Vagina (tissue), 2 donors: ENCODE measurements around the gene SPATS2.

Experiments
- CTCF ChIP-seq, 3 experiments: fragments of 450-650 bp in 2 of 3; fragments of 200-600 bp in 1 of 3; sonication (generic) in 1 of 3; IDR thresholded peaks; one replicate each; pipeline ENCODE4 v1.5.1; 2017 to 2019; ENCODE audit warnings: antibody characterized with exemption in 3 of 3, mild to moderate bottlenecking in 2 of 3, moderate library complexity in 2 of 3
- POLR2A ChIP-seq, 2 donors: fragments of 450-650 bp; IDR thresholded peaks; one replicate each; pipeline ENCODE4 v1.6.1; 2017; ENCODE audit warnings: antibody characterized with exemption in 2 of 2, mild to moderate bottlenecking in 2 of 2, moderate library complexity in 2 of 2
- POLR2AphosphoS5 ChIP-seq, 2 donors: sonication (generic); formaldehyde crosslinking; IDR thresholded peaks; one replicate each; pipeline ENCODE4 v1.9.0; 2017; ENCODE audit warnings: antibody characterized with exemption in 2 of 2, mild to moderate bottlenecking in 2 of 2, low read depth in 1 of 2; ENCODE audit not compliant: insufficient read depth in 1 of 2

DNA sequence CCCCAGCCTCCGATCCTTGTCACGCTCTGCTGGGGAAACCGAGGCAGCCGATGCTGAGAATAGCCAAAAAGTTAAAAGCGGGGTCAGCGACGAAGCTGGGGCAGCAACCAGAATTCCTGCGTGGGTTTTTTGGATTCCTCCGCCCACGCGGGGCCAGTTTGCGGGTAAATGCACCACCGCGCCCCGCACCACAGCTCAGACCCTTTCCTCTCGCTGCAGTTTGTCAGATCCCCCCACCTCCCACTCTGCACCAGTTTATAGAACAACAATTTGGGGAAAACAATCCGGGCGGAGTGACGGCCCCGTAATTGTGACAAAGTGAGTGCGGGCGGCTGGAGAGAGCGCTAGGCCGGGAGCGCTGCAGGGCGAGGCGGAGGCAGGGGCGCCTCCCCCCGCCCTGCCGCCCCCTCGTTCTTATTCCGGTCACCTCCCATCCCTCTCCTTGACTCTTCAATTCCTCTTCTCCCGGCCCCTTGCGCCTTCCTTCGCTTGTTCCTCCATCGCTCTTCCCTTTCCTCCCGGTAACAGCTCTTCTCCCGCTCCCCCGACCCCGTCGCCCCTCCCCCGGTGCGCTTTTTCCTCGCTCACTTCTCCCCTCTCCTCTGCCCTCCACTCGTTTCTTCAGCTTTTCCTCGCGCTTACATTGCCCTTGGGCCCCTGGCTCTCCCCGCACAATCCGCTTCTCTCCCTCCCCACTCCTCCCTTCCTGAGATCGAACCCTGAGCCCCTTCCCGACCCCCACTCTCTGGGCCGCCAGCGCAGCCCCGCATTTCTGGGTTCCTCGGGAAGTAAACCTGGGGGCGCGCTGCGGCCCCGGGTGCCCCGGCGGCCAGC lies 21.2 kb upstream of the SPATS2 start:
- TF ChIP-seq CTCF (IDR thresholded peaks at IDR 0.05) = no peak
- TF ChIP-seq POLR2A (IDR thresholded peaks at IDR 0.05) = no peak
- no peak for TF ChIP-seq POLR2AphosphoS5 (IDR thresholded peaks at IDR 0.05; ENCODE audit: insufficient read depth in 1 of 2, low read depth in 1 of 2)
